HepG2 (cell line): ENCODE measurements around the gene BMF. TPM values are rescaled to one million over a fixed set of nuclear protein-coding genes. Genes with fewer than 3 reads are reported as not detected.

Experiments used
- ATAC-seq: fragments of 200-7000 bp; cut with Tn5 transposase; 3 replicates; pipeline ENCODE4 v1.9.1; 2020; ENCODE audit warnings: mild to moderate bottlenecking, moderate library complexity
- BruUV-seq: library from RNA; stranded (reverse); fragments of 400-500 nt; replicated peaks from 2 replicates; lab custom pipeline; 2021; lab: Mats Ljungman, UMichigan
- CTCF ChIA-PET: fragments of 300-600 bp; formaldehyde crosslinking; extraction: SDS; loops from one replicate; lab custom pipeline; 2021; ENCODE audit warnings: low total read pairs, inconsistent platforms, low intra/inter-chr PET ratio; lab: Yijun Ruan, JAX
- POLR2A ChIA-PET: fragments of 350-600 bp; sonication (Branson Sonifier 250); formaldehyde crosslinking; loops from one replicate; lab custom pipeline; 2020; ENCODE audit warnings: antibody characterized with exemption, inconsistent platforms; lab: Yijun Ruan, JAX
- DNase-seq: peaks from one replicate; pipeline ENCODE4 v3.0.0-alpha.2; 2015; ENCODE audit warnings: low spot score
- FAIRE-seq: peaks from 3 replicates; lab custom pipeline; 2011; peaks lifted over from hg19 to GRCh38; lab: Jason Lieb, UNC
- H2AFZ ChIP-seq: one replicate; pipeline ENCODE4 v1.6.1; 2011; ENCODE audit warnings: low read length, inconsistent platforms
- H3K27ac ChIP-seq: fragments of 300-600 bp; 3 replicates; pipeline ENCODE4 v1.8.0; 2011; ENCODE audit warnings: mixed run types, mild to moderate bottlenecking, mixed read lengths, low read length, inconsistent platforms; ENCODE audit not compliant: insufficient read depth; ENCODE audit errors: extremely low read length
- H3K27me3 ChIP-seq, 2 experiments: fragments of 200-600 bp in 1 of 2; 2 replicates in 1 of 2; 3 replicates in 1 of 2; pipeline versions ENCODE4 v1.6.0 to v1.8.0; 2011; ENCODE audit warnings: low read length in 2 of 2, mild to moderate bottlenecking in 2 of 2, moderate library complexity in 2 of 2, inconsistent platforms in 1 of 2; ENCODE audit not compliant: insufficient read depth in 2 of 2, control insufficient read depth in 1 of 2
- H3K36me3 ChIP-seq, 2 experiments: fragments of 200-600 bp in 1 of 2; replicated peaks in 1 of 2; 2 replicates in 1 of 2; 3 replicates in 1 of 2; pipeline versions ENCODE4 v1.5.1 to v1.8.0; 2011; ENCODE audit warnings: low read length in 2 of 2, inconsistent platforms in 1 of 2; ENCODE audit not compliant: insufficient read depth in 2 of 2, control insufficient read depth in 1 of 2
- H3K4me1 ChIP-seq: 2 replicates; pipeline ENCODE4 v1.5.1; 2012; ENCODE audit warnings: low read length, inconsistent platforms; ENCODE audit not compliant: insufficient read depth
- H3K4me2 ChIP-seq: 2 replicates; pipeline ENCODE4 v1.6.0; 2011; ENCODE audit warnings: low read depth, low read length, inconsistent platforms
- H3K4me3 ChIP-seq, 3 experiments: fragments of 200-600 bp in 1 of 3; sonication (generic), shearing (Covaris generic) in 1 of 3; replicated peaks in 1 of 3; 2 replicates each; pipeline ENCODE4 v1.5.1; 2011 to 2016; ENCODE audit warnings: low read length in 3 of 3, inconsistent platforms in 2 of 3, low read depth in 2 of 3, mild to moderate bottlenecking in 2 of 3, control low read depth in 1 of 3, mixed read lengths in 1 of 3; ENCODE audit not compliant: insufficient read depth in 1 of 3
- H3K79me2 ChIP-seq: one replicate; pipeline ENCODE4 v1.6.1; 2011; ENCODE audit warnings: low read length, inconsistent platforms; ENCODE audit not compliant: insufficient read depth
- H3K9ac ChIP-seq: 2 replicates; pipeline ENCODE4 v1.6.0; 2011; ENCODE audit warnings: mild to moderate bottlenecking, low read depth, low read length, inconsistent platforms; ENCODE audit not compliant: insufficient read depth
- H3K9me3 ChIP-seq: 2 replicates; pipeline ENCODE4 v1.5.1; 2012; ENCODE audit warnings: mild to moderate bottlenecking, low read length
- H4K20me1 ChIP-seq: 2 replicates; pipeline ENCODE4 v1.6.0; 2011; ENCODE audit warnings: inconsistent platforms, mild to moderate bottlenecking, low read length, moderate library complexity; ENCODE audit not compliant: insufficient read depth
- BRF2 ChIP-seq: sonication (generic); formaldehyde crosslinking; IDR thresholded peaks from 2 replicates; pipeline ENCODE4 v1.8.1; 2022; ENCODE audit warnings: mild to moderate bottlenecking, missing genetic modification reagents
- E2F5 ChIP-seq: sonication (generic); formaldehyde crosslinking; conservative IDR thresholded peaks from 2 replicates; pipeline ENCODE4 v1.4.0; 2020; ENCODE audit warnings: missing genetic modification reagents
- MAFF ChIP-seq: IDR thresholded peaks from 2 replicates; pipeline ENCODE4 v1.6.1; 2011; ENCODE audit warnings: low read depth, low read length, improper control_type of control experiment
- NR2F6 ChIP-seq, 2 experiments: IDR thresholded peaks; 2 replicates each; pipeline ENCODE4 v1.6.1; 2016; ENCODE audit warnings: antibody characterized with exemption in 1 of 2, mild to moderate bottlenecking in 1 of 2
- ZFY ChIP-seq: sonication (generic); formaldehyde crosslinking; IDR thresholded peaks from 2 replicates; pipeline ENCODE4 v1.4.0; 2020; ENCODE audit warnings: missing genetic modification reagents
- WGBS: methylation state at CpG from one replicate; pipeline ENCODE4 v1.1.6; 2017; ENCODE audit warnings: low lambda C conversion rate; 5-methylcytosine and 5-hydroxymethylcytosine counted together
- in situ Hi-C: cut with HindIII; loops from 2 replicates; pipeline ENCODE4 v1.10.0; 2017; ENCODE audit warnings: low pct_unique_long_range_greater_than_20kb; ENCODE audit not compliant: extremely low pct_ligation_motif_present
- intact Hi-C: fragments of 100-400 bp; cut with micrococcal nuclease; formaldehyde crosslinking; loops from one replicate; pipeline ENCODE4 v1.10.0; 2022; ENCODE audit not compliant: unreplicated experiment
- polyA plus RNA-seq, 8 experiments: library from polyadenylated mRNA; depleted of rRNA in 3 of 8; stranded (reverse) in 7 of 8; unstranded in 1 of 8; fragments of >200 nt; fragmentation: Illumina TruSeq in 4 of 8; extraction: Trizol in 4 of 8; gene quantifications; 2 replicates each; pipeline versions ENCODE4 v1.2.1 to v1.2.3, GENCODE V29; 2011 to 2016; ENCODE audit warnings: low read depth in 4 of 8, missing spikeins in 1 of 8, mixed read lengths in 1 of 8; ENCODE audit not compliant: insufficient read depth in 1 of 8
- total RNA-seq, 5 experiments: library from RNA; depleted of rRNA; stranded (reverse); fragments of >200 nt; fragmentation: Illumina TruSeq; extraction: Trizol; gene quantifications; 2 replicates each; pipeline ENCODE4 v1.2.3, GENCODE V29; 2016; ENCODE audit warnings: low read depth in 1 of 5

Gene BMF
- total and polyA plus RNA-seq, 2 of the 13 experiments (the other 11 are each of a cell fraction or from before 2014, with no cell fraction given): 8.7 to 15.9 TPM

- no peaks in the 10 kb centered on the region for H4K20me1 ChIP-seq
- no peaks in the 10 kb centered on the region for H3K9me3 ChIP-seq
- no peaks in the 10 kb centered on the region for H3K27me3 ChIP-seq
- H3K9ac ChIP-seq: peak overlapping the region; percentile 80
- no peak for TF ChIP-seq MAFF
- TF ChIP-seq E2F5 (CRISPR knock-in tag): no peak
- 0 out of 2 replicates have a peak, but pooled peaks have one; percentile 21 for TF ChIP-seq NR2F6 (IDR thresholded peaks at IDR 0.05)
- no peak for TF ChIP-seq NR2F6 (CRISPR knock-in tag; IDR thresholded peaks at IDR 0.05)
- TF ChIP-seq BRF2 (CRISPR knock-in tag): no peak
- TF ChIP-seq ZFY (CRISPR knock-in tag): 0 out of 2 replicates have a peak, but pooled peaks have one; percentile 12
- TF ChIP-seq, all 625 proteins: peak for 2
- FAIRE-seq: no peak
- Histone ChIP-seq H3K27ac (peak overlapping the region; percentile 69), H3K4me3 (peak overlapping the region in 1 of 3 experiments; percentile 69; a peak in 2 of 6 replicates), H2AFZ (no peak overlapping the region), H3K4me1 (peaks cover 43% of the 10 kb centered on the region), H3K4me2 (peak overlapping the region; percentile 94), H3K36me3 (no peaks in the 10 kb centered on the region), H3K79me2 (no peaks in the 10 kb centered on the region)
- ChIA-PET POLR2A (interaction anchor here (0.6 to 4.6 kb wide), 9 partner anchors 8 to 521 kb away, joined by 3 to 45 read pairs (median 12); partner anchors contain the start of gene BUB1B), CTCF (no interaction called here)
- no peak for DNase-seq
- no TSS peak for BruUV-seq
- peak; percentile 59 for ATAC-seq
- WGBS: 22% methylated on average over 2 of the region's 5 CpGs
- intact Hi-C loops (no loop called here), in situ Hi-C loops (no loop called here)
Observed at GRCh38 chr15:40070166-40070557, 38.5 kb downstream of the BMF start.
